Endothelial cell of umbilical vein (primary cell): ENCODE measurements around the gene HOXC11.

Experiments
- EZH2 ChIP-seq: IDR thresholded peaks from 2 replicates; pipeline ENCODE4 v1.6.1; 2012; ENCODE audit warnings: borderline replicate concordance, low read depth, mild to moderate bottlenecking, moderate library complexity, low read length, inconsistent platforms; ENCODE audit not compliant: severe bottlenecking
- MYC ChIP-seq: IDR thresholded peaks from one replicate; pipeline ENCODE4 v1.6.1; 2011; ENCODE audit warnings: mild to moderate bottlenecking, low read depth, low read length
- POLR2A ChIP-seq: IDR thresholded peaks from 2 replicates; pipeline ENCODE4 v1.6.1; 2012; ENCODE audit warnings: low read depth, mild to moderate bottlenecking, control low read depth, low read length
- POLR2AphosphoS5 ChIP-seq: IDR thresholded peaks from 2 replicates; pipeline ENCODE4 v1.6.1; 2012; ENCODE audit warnings: low read depth, mild to moderate bottlenecking, control low read depth, low read length, moderate library complexity; ENCODE audit not compliant: insufficient read depth
- TF ChIP-seq, protein P1 (sequence below), 2 donors: IDR thresholded peaks; 1 replicate in 1 of 2; 2 replicates in 1 of 2; pipeline ENCODE4 v1.5.1; 2011; ENCODE audit warnings: low read length in 2 of 2, mild to moderate bottlenecking in 2 of 2, moderate library complexity in 2 of 2, control low read depth in 1 of 2, inconsistent platforms in 1 of 2, low read depth in 1 of 2; ENCODE audit not compliant: insufficient read depth in 1 of 2; ENCODE audit errors: extremely low read depth in 1 of 2
- TF ChIP-seq, protein P2 (sequence below): IDR thresholded peaks from 2 replicates; pipeline ENCODE4 v1.6.1; 2011; ENCODE audit not compliant: insufficient read depth, insufficient read length

DNA sequence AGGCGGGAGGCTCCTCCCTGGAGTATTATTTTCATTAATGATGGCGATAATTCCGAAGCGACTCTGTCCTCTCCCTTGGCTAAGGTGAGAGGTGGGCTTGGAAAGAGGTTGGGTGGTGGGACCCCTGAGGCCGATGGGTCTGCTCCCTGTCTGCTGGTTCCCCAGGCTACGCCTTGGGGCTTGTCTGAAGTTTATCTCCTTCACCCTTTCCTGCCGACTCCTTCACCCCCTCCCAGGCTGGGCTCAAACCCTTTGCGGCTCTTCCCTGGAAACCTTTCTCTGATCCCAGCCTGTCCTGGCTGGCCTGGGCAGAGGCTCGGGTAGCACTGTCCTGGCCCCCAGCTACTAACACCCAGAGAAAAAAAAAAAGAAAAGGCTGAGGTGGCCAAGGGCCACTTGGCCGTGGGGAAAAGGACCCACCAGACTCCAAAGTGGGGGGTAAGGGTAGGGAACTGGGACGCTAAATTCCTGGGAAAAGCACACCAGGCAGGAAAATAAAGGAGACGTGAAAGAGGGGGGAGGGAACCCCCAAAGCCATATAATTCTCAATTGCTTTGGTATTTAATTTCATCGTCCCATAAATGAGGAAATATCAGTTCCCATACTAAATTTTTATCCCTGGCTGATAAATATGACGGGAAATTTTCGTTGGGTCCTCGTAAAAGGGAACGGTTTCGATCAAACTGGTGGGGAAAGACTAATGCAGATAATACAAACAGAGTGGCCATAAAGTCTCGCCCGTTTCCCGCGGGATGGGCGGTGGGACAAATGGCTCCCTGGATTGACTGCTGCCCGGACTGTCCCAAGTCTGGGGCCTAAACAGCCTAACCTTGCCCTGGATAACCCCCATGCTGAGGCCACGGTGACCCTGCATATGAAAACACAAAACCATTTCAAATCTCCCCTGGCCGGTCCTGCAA lies 10.0 kb downstream of the HOXC11 start:
- TF ChIP-seq, protein P1, sequence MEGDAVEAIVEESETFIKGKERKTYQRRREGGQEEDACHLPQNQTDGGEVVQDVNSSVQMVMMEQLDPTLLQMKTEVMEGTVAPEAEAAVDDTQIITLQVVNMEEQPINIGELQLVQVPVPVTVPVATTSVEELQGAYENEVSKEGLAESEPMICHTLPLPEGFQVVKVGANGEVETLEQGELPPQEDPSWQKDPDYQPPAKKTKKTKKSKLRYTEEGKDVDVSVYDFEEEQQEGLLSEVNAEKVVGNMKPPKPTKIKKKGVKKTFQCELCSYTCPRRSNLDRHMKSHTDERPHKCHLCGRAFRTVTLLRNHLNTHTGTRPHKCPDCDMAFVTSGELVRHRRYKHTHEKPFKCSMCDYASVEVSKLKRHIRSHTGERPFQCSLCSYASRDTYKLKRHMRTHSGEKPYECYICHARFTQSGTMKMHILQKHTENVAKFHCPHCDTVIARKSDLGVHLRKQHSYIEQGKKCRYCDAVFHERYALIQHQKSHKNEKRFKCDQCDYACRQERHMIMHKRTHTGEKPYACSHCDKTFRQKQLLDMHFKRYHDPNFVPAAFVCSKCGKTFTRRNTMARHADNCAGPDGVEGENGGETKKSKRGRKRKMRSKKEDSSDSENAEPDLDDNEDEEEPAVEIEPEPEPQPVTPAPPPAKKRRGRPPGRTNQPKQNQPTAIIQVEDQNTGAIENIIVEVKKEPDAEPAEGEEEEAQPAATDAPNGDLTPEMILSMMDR (IDR thresholded peaks at IDR 0.05; ENCODE audit: extremely low read depth in 1 of 2, insufficient read depth in 1 of 2, low read depth in 1 of 2, low read length in 2 of 2) = no peak
- no peak for TF ChIP-seq POLR2A
- TF ChIP-seq EZH2 = no peak
- TF ChIP-seq MYC = no peak
- no peak for TF ChIP-seq POLR2AphosphoS5
- TF ChIP-seq, protein P2, sequence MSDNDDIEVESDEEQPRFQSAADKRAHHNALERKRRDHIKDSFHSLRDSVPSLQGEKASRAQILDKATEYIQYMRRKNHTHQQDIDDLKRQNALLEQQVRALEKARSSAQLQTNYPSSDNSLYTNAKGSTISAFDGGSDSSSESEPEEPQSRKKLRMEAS = no peak
